GM21528 (cell line): Measurements from ENCODE around the gene HEXA.
"Not testable (repeated sequence)": the region's sequence is repeated elsewhere in the genome, so short reads cannot be mapped to it uniquely, and the experiment has no call there.

Source experiments
- ATAC-seq: cut with Tn5 transposase; IDR thresholded peaks from one replicate; pipeline ENCODE4 v1.9.1; 2021; ENCODE audit warnings: mild to moderate bottlenecking, moderate library complexity; ENCODE audit not compliant: unreplicated experiment, low FRiP score

The HEXA gene

GRCh38 chr15:72375846-72376581 is at the start of gene HEXA:
HEXA (minus strand) TSS chr15:72376014; CDS start chr15:72375972, 42 bp downstream.
- ATAC-seq: peak; percentile 87

- ATAC-seq: no peak
Measured at GRCh38 chr15:72423256-72423655, 47.4 kb upstream of the HEXA start.

DNA sequence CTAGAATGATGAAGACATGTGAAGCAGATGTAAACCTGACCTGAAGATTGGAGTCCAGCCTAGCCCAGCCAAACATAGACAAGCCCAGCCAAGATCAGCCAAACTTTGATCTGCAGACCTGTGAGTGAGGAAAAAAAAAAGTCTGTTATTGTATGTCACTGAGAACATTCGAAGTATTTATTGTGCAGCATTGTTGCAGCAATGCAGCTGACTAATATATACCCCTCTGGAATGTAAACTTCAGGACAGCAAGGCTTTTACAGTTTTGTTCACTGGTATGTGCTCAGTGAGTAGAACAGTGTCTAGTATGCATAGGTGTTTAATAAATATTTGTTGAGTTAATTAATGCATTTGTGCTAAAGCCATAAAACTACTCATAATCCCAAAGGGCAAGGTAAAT is 45.7 kb upstream of the HEXA start:
- no peak for ATAC-seq

- ATAC-seq: no peak
Measured at GRCh38 chr15:72420576-72420975, 44.8 kb upstream of the HEXA start.

DNA sequence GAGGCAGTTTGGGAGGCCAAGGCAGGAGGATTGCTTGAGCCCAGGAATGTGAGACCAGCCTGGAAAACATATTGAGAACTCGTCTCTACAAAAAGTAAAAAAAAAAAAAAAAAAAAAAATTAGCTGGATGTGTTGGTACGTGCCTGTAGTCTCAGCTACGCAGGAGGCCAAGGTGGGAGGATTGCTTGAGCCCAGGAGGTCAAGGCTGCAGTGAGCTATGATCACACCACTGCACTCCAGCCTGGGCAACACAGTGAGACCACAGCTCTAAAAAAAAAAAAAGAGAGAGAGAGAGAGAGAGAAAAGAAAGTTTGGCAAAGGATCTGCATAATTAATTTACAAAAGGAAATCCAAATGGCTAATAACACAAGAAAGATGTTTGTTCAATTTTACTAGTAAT is 44.0 kb upstream of the HEXA start:
- not testable (repeated sequence) for ATAC-seq

DNA sequence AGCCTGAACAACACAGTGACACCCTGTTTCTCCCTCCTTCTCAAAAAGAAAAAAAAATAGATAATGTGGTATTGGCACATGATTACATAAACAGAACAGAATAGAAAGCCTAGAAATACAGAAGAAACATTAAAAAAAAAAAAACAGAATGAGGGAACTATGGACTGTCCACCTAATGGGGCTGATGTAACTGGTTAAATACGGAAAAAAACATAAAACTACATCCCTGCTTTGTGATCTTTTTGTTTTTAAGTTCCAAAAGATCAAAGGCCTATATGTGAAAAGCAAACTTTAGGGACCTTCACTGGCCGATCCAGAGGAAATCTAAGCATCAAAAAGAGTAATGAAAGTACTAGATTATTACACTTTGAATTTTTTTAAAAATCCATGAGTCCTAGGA is 39.5 kb upstream of the HEXA start:
- no peak for ATAC-seq

DNA sequence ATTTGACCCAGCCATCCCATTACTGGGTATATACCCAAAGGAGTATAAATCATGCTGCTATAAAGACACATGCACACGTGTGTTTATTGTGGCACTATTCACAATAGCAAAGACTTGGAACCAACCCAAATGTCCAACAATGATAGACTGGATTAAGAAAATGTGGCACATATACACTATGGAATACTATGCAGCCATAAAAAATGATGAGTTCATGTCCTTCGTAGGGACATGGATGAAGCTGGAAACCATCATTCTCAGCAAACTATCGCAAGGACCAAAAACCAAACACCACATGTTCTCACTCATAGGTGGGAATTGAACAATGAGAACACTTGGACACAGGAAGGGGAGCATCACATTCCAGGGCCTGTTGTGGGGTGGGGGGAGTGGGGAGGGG is 37.5 kb upstream of the HEXA start:
- ATAC-seq: not testable (repeated sequence)

GRCh38 chr15:72411544-72411943 is 35.7 kb upstream of the HEXA start:
- no peak for ATAC-seq

DNA sequence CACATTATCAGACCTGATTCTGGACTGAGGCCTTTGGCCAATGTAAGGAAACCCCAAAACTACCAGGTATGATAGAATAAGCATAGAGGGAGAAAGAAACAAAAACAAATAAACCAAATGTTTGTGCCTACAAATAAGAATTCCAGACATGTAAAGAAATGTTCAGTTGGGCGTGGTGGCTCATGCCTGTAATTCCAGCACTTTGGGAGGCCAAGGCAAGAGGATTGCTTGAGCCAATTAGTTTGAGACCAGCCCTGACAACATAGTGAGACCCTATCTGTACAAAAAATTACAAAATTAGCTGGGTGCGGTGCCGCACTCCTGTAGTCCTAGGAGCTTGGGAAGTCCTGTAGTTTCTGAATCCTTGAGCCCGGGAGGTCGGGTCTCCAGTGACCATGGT is 35.3 kb upstream of the HEXA start:
- ATAC-seq: no peak

DNA sequence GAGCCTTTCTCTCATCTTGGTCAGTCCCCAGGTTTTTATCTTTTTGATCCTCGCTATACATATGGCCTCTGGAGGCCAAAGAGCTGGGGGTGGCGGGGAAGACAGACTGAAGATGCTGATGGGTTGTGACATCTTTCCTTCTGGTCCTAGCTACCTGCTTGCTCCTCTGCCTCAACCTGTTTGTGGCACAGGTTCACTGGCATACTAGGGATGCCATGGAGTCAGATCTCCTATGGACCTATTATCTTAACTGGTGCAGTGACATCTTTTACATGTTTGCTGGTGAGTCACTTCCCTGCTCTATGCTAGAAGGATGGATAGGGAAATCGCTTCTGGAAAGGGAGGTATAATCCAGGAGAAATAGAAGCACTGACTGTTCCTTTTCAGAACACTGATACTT is 31.1 kb upstream of the HEXA start:
- no peak for ATAC-seq

GRCh38 chr15:72404841-72405240 is 29.0 kb upstream of the HEXA start:
- no peak for ATAC-seq

GRCh38 chr15:72404356-72404755 is 28.5 kb upstream of the HEXA start:
- no peak for ATAC-seq

- no peak for ATAC-seq
Measured at GRCh38 chr15:72402726-72403125, 26.9 kb upstream of the HEXA start.

DNA sequence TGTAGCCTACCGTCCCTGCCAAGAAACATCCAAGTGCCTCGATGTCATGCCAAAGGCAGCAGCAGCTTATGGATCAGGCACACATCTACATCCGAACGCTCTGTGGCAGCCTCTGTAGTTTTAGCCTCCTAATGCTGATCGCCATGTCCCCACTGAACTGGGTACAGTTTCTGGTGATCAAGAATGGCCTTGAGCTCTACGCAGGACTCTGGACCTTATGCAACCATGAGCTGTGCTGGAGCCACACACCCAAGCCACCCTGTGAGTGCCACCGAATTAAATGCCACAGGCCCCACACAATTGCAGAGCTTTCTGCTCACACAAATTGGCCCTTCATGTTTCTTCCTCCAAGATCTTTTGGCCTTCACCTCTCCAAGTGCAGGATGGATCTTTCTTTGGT is 22.8 kb upstream of the HEXA start:
- ATAC-seq: no peak

- ATAC-seq: no peak
Measured at GRCh38 chr15:72397796-72398588, 22.2 kb upstream of the HEXA start, which contains the start of gene TMEM202. TMEM202 (plus strand) TSS chr15:72398305; CDS start chr15:72398327, 22 bp downstream.

DNA sequence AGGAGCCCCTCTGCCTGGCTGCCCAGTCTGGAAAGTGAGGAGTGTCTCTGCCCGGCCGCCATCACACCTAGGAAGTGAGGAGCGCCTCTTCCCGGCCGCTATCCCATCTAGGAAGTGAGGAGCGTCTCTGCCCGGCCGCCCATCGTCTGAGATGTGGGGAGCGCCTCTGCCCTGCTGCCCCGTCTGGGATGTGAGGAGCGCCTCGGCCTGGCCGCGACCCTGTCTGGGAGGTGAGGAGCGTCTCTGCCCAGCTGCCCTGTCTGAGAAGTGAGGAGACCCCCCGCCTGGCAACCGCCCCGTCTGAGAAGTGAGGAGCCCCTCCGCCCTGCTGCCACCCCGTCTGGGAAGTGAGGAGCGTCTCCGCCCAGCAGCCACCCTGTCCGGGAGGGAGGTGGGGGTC is 20.5 kb upstream of the HEXA start:
- not testable (repeated sequence) for ATAC-seq

DNA sequence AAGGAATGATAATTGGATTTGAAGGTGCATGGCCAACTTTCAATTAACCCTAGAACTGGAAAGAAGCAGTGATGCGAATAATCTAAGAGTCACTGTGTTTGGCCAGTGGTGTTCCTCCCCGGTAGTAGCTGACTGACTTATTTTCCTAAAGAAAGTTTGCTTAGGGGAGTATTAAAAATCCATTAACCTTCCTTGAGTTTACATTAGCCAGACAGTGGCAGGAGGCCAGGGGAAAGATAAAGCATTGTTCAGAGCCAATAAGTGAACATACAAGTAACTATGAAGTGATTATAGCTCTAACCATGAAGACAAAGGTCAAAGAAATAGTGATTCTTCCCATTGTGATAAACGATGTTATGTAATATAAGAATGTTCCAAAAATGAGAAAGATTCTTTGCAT is 13.4 kb upstream of the HEXA start:
- no peak for ATAC-seq

DNA sequence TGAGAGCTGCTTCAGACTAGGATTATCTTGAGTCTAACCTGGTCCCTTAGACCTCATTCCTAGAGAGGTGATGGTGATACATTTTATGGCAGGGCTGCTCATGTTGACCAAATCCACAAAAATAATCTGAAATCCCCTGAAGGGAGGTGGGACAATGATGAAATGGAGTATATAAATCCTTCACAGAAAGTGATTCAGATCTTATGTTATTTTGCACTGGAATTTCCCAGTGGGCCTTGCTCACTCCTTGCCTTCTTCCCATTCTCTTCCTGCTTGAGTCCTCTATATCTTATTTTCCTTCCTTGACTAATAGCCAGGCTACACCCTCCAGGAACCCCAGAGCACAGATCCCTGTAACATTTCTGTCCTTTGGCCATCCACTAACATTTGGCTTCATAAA is 11.9 kb upstream of the HEXA start:
- no peak for ATAC-seq

DNA sequence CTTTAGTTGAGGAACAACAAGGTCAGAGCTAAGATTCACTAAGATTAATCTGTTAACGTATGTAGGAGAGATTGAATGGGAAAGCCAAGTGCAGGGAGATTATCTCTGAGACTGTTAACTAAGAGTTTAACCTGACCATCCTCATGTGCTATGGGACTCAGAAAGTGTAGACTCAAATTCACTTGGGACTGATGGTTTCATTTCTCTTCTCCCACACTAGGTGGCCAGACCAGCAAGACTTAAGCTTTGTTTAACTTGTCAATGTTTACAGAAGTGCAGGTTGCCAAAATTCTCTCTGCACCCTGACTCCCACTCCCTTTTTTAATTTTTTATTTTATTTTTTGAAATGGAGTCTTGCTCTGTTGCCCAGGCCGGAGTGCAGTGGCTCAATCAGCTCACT is 6.3 kb upstream of the HEXA start:
- ATAC-seq: no peak

DNA sequence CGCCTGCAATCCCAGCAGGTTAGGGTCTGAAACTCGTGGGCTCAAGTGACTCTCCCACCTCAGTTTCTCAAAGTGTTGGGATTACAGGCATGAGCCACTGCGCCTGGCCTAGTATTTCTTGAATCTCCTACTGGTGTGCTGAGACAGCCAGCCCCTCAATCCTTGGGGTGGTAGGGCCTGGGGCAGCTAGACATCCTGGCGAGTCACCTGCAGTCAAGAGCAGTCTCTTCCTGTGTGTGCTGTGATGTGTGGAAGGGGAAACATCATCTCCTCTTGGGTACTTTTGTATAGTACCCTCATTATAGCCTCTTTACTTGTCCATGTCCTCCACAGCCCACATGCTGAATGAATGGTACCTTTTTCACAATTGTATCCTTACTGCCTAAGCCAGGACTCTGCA is 4.9 kb upstream of the HEXA start:
- no peak for ATAC-seq

- ATAC-seq: no peak
Measured at GRCh38 chr15:72379856-72380430, 4.1 kb upstream of the HEXA start.
